ENCODE measurements around the gene ABTB1.
A peak's percentile ranks its signal among the peaks of the same experiment; 100 is the strongest.

Gene ABTB1

DNA sequence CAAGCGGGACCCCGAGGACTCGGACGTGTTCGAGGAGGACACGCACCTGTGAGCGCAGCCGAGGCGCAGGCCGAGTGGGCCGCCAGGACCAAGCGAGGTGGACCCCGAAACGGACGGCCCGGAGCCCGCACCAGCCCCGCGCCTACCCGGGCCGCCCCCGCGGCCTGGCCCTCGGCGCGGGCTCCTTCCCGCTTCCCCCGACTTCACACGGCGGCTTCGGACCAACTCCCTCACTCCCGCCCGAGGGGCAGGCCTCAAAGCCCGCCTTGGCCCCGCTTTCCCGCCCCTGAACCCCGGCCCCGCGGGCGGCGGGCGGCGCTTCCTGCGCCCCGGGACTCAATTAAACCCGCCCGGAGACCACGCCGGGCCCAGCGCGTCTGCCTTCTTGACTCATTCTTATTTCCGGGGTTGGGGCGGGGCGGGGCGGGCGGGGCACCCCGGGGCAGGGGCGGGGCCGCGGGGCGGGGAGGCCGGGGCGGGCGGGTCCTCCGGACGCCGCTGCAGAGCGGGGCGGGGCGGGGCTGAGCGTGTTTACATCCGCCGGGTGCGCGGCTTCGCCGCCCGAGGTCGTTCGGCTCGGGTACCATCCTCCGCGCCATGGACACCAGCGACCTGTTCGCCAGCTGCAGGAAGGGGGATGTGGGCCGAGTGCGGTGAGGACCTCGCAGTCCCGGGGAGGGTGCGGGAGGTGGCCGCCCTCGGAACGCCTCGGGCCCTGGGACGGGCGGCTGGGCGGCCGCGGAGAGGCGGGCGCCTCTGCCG lies at the start of gene ABTB1:
ABTB1 (plus strand) TSS at position 524 of the 762 bp plus-strand sequence; CDS start at position 598, 74 bp downstream.
- peak; percentile 36 to 88 for DNase-seq

DNA sequence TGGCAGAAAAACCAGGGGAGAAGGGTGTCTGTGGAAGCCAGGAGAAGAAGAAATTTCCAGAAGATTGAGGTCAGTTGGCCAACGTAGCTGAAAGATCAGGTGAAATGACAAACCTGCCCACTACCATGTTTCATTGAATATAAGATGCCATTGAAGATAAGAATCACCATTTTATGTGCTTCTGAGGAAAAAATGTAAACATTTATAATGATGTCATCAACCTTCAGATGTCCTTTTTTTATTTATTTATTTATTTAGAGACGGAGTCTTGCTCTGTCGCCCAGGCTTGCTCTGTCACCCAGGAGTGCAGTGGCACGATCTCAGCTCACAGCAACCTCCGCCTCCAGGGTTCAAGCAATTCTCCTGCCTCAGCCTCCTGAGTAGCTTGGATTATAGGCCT lies 48.7 kb upstream of the ABTB1 start:
- no peak for DNase-seq

DNA sequence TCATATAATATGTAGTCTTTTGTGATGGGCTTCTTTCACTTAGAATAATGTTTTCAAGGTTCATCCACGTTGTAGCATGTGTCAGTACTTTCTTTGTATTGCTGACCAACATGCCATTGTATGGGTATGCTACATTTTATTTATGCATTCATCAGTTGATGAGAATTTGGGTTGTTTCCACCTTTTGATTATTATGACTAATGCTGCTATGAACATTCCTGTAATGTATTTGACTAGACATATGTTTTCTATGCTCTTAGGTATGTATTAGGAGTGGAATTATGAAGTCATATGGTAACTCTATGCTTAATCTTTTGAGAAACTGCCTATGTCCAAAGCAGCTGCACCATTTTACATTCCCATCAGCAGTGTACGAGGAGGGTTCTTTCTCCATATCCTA lies 46.9 kb upstream of the ABTB1 start:
- no peak for DNase-seq

DNA sequence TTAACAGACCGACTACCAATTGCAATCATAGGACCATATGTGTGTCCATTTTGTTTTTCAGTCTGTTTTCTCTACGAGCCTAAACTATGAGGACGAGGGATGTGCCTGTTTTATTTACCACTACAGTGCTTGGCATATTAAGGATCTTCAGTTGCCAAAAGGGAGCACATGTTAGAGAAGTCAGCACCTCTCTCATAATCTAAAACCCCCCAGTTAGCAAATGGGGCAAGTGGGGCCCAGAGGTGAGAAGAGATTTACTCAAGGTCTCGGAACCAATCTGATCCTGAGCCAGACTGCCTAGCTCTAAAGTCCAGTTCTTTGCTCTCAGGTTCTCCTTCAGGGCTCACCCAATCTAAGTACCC lies 44.3 kb upstream of the ABTB1 start:
- no peak for DNase-seq

DNA sequence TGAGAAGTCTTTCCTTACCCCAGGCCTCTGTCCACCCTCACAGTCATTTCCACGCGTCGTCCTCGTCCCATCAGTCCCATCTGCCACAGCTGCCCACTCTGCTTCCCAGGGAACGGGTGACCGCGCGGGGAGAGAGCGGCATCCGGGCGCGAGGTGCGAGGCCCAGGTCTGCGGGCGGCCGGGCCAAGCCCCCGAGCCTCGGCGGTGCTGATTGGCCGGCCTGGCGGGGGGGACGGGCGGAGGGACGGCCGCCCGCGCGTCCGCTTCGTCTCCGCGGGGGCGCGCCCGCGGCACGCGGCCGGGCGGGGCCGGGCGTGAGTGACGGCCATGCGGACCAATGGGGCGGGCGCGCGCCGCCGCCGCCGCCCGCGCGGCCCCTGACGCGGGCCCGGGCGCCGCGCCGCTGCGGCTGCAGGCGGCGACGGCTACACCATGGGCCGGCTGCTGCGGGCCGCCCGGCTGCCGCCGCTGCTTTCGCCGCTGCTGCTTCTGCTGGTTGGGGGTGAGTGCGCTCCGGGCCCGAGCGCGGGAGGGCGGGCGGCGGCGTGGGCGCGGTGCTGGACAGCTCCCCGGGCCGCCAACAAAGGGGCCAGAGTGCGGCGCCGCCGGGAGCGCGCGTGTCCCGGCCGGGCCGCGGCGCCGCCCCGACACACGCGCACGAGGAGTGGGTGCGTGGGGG lies 43.8 kb upstream of the ABTB1 start, which contains the start of gene PODXL2:
PODXL2 (plus strand) TSS at position 398 of the 679 bp plus-strand sequence; CDS start at position 433, 35 bp downstream.
- DNase-seq, result peak in 1 of 2 experiments; percentile 14

DNA sequence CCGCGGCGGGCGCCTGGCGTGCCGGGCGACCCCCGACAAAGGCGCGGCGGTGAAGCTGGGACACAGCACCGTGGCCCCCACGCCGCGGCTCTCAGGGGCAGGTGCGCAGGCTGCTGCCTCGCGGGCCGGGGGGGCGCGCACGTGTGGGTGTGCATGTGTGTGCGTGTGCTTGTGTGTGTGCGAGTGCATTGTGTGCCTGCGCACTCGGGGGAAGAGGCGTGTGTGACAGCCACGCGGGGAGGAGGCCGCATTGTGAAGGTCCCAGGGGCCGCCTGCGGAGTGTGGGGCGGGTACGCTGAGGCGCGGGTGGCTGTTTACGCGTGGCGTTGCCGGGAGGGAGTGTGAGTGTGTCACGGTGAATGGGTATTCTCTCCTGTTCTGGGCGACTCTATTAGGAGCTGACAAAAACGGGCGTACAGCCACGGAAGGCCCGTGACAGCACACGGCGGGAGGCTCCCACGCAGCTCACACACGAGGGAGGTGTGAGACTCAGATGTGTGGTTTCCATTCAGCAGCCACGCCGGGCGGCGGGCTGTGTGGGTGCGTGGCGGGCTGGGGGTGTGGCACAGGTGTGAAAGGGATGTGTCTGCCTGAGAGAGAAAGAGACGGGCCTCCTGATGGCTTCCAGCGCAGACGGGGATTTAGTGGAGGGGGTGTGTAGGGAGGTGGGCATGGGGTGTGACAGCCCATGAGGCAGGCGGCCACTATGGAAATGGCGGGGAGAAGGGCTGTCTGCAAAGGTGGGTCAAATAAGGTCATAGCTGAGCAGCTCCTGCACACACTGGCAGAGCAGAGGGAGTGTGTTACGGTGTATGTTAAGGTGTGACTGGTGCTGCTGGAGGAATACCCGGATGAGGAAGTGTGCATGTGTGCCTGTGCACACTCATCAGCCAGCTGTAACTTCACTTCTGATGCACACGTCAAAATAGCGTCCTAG lies 43.0 kb upstream of the ABTB1 start:
- no peak for DNase-seq

DNA sequence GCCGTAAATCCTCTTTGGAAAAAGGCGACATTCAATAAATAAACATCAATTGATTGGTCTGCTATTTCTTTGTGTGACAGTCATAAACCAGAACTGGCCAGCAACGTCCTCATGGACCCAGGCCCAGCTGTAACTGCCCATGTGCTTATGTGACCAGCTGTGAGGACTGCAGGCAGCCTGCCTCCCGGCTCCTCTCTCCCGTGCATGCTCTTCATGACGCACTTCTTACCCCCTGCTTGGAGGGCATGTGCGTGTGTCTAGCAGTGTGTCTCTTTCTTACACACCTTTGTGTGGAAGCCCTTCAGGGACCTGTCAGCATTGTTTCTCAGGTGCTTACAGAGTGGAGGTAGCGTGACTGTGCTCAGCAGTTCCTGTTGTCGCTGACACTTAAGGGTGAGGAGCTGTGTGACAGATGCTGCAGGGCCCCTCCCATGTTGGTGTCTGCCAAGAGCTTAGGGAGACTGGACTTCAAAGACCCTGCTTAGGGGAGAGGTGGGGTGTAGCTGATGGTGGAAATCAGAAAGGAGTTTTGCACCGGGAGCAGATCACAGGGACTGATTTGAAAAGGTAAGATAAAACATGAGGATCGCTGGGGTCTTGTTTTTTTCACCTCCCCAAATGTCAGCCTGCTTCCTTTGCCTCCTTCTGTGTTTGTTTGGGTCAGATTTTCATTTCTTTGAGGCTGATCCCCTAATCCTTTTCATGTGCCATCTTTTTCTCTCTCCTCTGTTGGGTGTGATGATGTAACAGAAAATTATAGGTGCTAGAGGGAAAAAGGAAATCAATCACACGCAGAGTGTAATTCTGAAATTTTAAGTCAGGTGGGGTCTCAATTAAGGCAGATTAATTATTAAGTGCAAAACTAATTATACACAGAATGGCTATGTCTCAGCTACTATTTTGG lies 41.7 kb upstream of the ABTB1 start:
- peak; percentile 66 to 68 for DNase-seq

DNA sequence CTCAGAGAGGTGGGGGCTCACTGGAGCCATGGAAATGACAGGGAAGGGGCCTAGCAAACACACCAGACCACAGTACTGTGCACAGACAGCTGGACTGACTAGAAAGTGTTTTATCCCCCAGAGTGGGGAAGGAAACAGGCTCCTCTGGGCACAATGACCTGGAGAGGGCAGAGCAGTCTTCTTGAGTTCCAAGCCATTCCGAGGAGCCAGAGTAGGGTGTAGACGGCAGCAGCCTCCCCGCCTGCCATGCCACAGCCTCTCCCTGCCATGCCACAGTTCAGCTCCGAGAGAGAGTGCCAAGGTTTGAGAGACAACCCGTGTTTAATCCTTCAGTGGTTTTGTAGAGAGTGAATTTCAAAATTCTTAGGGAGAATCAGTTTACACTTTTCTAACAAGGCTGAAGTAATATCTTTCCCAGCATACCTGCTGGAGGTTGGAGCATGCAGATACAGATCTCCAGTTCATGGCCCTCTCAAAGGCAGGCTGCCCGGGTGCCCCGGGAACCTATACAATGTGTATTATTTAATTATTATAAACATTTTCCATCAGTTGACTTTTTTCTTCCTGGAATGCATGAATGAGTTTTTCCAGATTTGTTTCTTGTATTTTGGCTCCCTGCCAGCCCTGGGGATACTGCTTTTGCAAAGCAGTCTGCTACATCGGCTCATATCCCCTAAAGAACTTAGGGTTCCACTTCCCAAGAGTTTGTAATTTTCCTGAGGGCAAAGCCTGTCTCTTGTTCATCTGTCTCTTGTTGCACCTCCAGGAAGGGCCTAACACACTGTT lies 40.5 kb upstream of the ABTB1 start:
- no peak for DNase-seq

DNA sequence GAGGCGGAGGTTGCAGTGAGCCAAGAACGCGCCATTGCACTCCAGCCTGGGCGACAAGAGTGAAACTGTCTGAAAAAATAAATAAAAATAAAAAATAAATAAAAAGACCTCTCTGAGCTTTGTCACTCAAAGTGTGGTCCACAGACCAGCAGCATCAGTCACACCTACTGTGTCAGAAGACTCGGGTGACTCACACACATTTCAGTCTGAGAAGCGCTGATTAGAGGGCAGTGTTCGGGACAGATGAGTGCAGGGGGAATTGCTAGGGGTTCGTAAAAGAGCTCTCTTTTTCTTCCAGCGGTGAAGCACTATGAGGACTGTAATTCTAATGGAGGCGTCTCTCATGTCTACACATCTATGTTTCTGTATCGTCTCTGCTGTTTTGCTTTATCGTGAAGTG lies 38.1 kb upstream of the ABTB1 start:
- DNase-seq, result no peak

DNA sequence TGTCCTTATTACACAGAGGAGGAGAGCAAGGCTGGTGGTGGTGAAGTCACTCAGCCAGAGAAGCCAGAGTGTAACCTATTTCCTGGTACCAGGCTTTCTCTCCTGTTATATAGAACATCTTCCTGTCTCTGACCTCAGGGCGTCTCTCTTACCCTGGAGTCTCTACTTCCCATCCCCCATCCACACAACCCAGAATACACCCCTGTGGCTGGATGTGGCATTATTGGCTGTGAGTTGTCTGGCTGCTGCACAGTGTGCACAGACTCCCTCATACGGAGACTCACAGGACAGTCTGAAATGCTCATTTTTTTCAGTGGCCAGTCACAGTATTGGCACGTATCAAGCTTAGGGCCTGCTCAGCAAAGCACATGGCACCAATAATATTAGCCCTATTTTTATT lies 35.2 kb upstream of the ABTB1 start:
- DNase-seq, result no peak

DNA sequence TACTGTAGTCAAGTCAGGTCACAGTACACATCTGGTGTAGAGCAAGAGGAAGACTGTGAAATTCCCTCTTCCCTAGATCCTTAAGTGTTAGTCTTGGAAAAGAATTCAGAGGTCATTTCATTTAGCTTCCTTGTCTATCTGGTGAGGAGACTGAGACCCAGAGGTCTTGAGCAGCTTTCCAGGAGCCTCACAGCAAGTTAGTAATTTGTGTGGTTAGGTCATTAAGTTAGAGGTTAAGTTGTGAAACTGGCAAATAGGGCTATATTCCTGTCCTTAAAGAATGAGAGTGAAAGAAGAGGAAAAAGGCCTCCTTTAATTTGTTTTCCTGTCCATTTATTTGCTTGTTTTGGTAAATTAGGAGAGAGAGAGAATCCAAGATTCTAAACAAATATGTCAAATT lies 34.8 kb upstream of the ABTB1 start:
- no peak for DNase-seq

DNA sequence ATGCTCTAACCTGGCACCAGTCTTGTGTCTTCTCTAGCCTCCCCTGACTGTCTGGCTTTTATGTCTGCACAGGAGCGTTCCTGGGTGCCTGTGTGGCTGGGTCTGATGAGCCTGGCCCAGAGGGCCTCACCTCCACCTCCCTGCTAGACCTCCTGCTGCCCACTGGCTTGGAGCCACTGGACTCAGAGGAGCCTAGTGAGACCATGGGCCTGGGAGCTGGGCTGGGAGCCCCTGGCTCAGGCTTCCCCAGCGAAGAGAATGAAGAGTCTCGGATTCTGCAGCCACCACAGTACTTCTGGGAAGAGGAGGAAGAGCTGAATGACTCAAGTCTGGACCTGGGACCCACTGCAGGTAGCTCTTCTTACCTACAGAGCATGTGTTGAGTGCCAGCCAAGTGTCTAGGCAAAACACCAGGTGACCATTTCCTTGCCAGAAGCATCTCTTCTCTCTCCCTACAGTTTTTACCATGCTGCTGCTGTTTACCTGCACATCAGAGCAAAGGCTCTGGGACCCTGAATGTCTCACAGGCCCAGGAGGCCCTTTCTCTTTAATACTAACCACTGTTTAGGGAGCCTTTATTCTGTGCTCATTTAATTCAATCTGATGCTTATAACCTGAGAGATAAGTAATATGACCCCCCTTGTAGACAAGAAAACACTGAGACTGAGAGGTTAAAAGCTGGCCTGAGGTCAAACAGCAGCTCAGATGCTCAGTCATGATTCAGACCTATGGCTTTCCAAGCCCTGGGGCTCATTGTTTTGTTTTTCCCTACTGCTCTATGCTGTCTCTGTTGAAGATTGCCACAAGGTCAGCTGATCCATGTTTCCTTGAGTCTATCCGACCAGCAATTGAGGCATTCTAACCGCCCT lies 33.3 kb upstream of the ABTB1 start:
- DNase-seq, result no peak

DNA sequence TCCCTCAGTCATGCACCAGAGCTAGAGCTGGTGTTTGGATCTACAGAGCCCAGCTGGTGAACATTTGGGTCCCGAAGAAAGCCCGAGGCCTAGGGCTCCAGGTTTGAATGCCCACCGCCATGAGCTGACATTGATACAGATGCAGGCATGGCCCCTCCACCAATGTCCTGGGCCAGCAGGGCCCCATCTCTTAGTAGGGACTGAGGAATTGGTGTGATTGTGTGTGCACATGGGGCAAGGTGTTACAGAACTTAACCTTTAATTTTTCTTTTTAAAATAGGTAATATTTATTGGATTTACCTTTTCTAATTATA lies 32.8 kb upstream of the ABTB1 start:
- no peak for DNase-seq

DNA sequence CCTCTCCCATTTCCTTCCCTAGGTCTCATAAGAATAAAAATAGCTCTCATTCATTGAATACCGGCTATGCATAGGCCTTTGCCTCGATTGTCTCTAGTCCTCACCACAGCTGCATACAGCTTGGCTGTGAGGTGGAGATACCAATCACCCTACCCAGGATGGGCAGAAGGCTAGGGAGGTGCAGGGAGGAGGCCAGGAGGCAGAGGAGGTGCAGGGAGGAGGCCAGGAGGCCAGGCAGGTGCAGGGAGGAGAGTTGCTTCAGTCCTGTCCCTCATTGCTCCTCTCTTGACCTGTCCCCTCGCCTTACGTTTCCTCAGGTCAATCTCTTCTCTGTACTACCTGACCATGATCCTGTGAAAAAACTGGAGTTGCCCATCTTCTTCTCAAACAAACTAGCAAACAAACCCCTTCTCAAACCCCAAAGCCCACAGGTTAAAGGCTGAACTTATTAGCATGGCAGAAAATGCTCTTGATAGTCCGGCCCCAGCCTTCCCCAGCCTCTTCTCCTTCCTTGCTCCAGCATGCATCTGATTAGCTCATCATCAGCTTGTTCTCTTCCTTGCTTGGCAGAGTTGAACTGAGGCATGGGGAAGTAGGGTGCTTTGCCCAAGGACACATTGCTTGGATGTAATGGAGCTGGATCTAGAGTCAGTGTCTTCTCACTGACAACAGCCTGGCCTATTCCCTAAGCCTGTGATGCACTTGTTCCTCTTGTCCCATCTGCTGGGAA lies 27.9 kb upstream of the ABTB1 start:
- DNase-seq, result no peak

DNA sequence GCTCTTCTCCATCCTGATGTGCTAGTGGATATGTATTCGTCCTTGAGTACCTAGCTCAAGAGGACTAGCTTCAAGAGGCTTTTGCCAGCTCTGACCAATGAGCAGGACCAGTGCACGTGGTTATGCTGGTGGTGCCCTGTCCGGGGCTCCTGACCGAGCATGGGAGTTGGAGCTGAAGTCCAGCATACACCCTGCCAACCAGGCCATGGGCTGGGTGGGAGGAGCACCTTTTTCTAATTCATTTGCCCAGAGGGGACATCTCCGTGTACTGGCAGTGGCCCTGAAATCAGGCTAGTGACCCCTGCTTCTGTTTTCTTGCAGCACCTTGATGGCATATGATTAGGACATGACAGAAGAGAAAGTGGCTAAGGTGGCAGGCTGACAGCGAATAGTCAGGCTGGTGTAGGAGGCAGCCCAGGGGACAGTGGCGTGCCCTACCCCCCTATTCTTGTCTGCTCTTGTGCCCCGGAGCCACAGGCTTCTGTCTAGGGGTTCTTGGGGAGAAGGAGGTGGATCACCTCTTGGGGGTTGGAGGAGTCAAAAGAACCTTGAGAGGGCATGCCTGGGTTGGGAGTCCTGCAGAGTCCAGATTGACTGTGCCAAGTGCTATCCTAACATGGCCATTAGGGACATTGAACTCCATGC lies 27.3 kb upstream of the ABTB1 start:
- no peak for DNase-seq

DNA sequence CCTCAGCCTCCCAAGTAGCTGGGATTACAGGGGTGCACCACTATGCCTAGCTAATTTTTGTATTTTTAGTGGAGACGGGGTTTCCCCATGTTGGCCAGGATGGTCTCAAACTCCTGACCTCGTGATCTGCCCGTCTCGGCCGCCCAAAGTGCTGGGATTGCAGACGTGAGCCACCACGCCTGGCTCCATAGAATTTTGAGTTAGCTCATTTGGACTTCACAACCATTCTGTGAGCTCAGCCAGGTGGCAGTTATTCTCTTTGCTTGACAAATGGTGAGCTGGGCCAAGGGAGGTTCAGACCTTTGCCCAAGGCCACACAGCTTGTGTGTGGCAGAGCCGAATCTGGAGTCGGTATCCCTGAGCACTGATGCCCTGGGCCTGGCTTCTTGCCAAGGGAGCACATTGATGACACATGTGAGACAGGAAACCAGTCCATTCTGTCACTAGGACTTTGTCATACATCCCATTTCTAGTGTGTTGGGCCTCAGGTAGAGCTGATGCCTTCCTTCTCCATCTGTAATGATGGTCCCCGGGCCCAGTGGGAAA lies 26.2 kb upstream of the ABTB1 start:
- no peak for DNase-seq

DNA sequence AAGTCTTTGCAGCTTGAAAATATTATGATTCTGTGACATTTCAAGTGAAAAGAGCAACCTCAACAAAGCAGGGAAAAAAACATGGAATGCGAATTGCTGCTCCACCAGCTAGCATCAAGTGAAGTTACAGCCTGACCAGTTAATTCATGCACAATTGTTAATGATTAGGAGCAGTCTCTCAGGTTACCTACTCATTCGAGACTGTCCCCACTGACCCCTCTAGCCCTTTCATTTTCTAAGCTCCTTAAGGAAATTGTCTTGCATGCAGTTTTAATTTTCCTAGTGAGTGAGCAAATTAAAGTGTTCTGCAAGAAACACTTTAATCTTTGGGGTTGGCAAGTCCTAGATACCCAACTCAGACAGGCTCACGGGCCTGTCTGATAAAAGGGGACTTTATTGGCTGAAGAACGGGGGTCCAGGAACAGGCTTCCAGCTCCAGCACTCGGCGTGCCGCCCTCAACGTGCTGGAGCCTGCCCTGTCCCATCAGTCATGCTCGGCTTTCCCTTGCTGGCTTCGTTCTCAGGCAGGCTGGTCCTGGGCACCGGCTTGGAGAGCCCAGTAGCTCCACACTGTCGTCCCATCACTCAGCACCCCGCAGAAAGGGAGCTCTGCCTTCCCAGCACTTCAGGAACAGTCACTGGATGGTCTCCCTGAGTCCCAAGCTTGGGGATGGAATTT lies 25.4 kb upstream of the ABTB1 start:
- no peak for DNase-seq

DNA sequence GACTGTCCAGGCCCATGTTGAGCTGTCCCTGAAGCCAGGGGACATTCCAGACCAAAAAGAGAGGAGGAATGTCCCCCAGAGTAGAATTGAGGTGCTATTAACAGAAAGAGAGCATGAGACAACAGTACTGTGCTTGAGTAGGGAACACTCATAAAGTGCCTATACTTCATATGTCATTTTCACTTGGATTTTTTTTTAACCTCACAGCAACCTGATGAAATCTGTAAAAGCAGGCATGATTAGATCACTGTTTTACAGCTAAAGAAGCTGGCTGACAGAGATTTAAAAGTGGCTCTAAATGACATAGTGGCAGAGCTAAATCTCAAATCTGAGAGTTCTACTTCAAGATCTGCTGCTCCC lies 24.9 kb upstream of the ABTB1 start:
- DNase-seq, result no peak

DNA sequence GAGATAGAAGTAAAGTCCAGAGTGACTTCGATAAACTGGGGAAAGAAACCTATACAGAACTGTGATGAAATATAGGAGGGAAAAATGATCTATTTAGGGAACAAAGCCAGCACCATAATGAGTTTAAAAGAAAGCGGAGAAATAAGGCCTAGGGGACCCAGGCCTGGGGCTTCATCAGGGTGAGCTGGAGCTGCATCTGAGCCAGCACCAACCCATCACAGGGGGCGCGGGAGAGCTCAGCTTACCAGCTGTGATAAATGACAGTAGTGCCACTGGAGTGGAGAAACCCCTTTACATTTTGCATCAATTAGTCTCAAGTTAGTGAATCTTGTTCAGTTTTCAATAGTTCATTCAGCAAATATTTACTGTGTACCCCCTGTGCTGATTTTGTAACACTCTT lies 22.5 kb upstream of the ABTB1 start:
- no peak for DNase-seq
